ENCODE results near the gene SRSF5.
"Not testable (repeated sequence)": the region's sequence is repeated elsewhere in the genome, so short reads cannot be mapped to it uniquely, and the experiment has no call there.

The SRSF5 gene

GRCh38 chr14:69766984-69767368, at the start of gene SRSF5:
TSS of gene SRSF5 (plus strand) at chr14:69767142. CDS start at chr14:69768157, 1,015 bp downstream.
- DNase-seq (ENCODE audit: low read depth): peak; percentile 97
- no peak for TF ChIP-seq CTCF (conservative IDR thresholded peaks at IDR 0.05; ENCODE audit: control insufficient read depth, insufficient read depth, low read depth, low read length)
- H3K4me3 ChIP-seq (ENCODE audit: control insufficient read depth, low read depth, low read length): peak within 1 kb of the TSS; percentile 97

GRCh38 chr14:69718614-69719013, 48.3 kb upstream of the SRSF5 start:
- not testable (repeated sequence) for DNase-seq (ENCODE audit: low read depth); H3K4me3 ChIP-seq (ENCODE audit: control insufficient read depth, low read depth, low read length)

- peak; percentile 91 for DNase-seq (ENCODE audit: low read depth)
- no peak overlapping the region for H3K4me3 ChIP-seq (ENCODE audit: control insufficient read depth, low read depth, low read length)
- no peak for TF ChIP-seq CTCF (conservative IDR thresholded peaks at IDR 0.05; ENCODE audit: control insufficient read depth, insufficient read depth, low read depth, low read length)
These were observed 47.4 kb upstream of the SRSF5 start for GRCh38 chr14:69719501-69719951.

- no peak for TF ChIP-seq CTCF (conservative IDR thresholded peaks at IDR 0.05; ENCODE audit: control insufficient read depth, insufficient read depth, low read depth, low read length)
- DNase-seq (ENCODE audit: low read depth): no peak
- no peak overlapping the region for H3K4me3 ChIP-seq (ENCODE audit: control insufficient read depth, low read depth, low read length)
These were observed 46.0 kb upstream of the SRSF5 start for GRCh38 chr14:69720912-69721311.

GRCh38 chr14:69726761-69727511, 40.0 kb upstream of the SRSF5 start:
- peak overlapping the region; percentile 35 for H3K4me3 ChIP-seq (ENCODE audit: control insufficient read depth, low read depth, low read length)
- peak; percentile 60 for DNase-seq (ENCODE audit: low read depth)
- peak; percentile 91 for TF ChIP-seq CTCF (conservative IDR thresholded peaks at IDR 0.05; ENCODE audit: control insufficient read depth, insufficient read depth, low read depth, low read length)

- TF ChIP-seq CTCF (conservative IDR thresholded peaks at IDR 0.05; ENCODE audit: control insufficient read depth, insufficient read depth, low read depth, low read length): no peak
- no peak for DNase-seq (ENCODE audit: low read depth)
- H3K4me3 ChIP-seq (ENCODE audit: control insufficient read depth, low read depth, low read length): no peak overlapping the region
These were observed 39.1 kb upstream of the SRSF5 start for GRCh38 chr14:69727860-69728259.

- H3K4me3 ChIP-seq (ENCODE audit: control insufficient read depth, low read depth, low read length); DNase-seq (ENCODE audit: low read depth): not testable (repeated sequence)
These were observed 34.9 kb upstream of the SRSF5 start for GRCh38 chr14:69731919-69732598.

- DNase-seq (ENCODE audit: low read depth); H3K4me3 ChIP-seq (ENCODE audit: control insufficient read depth, low read depth, low read length): not testable (repeated sequence)
These were observed 30.5 kb upstream of the SRSF5 start for GRCh38 chr14:69736405-69736804.
